NCI-H460 (cell line): Measurements from ENCODE around the gene CHCHD1. TPM values are rescaled to one million over a fixed set of nuclear protein-coding genes. Genes with fewer than 3 reads are reported as not detected.

Experiments
- small RNA-seq, 2 experiments: library from RNA; depleted of rRNA; stranded (forward); fragments of <200 nt; gene quantifications; one replicate each; pipeline ENCODE3, GENCODE V24; 2014
- total RNA-seq: library from RNA; depleted of rRNA; stranded (reverse); fragments of >200 nt; shearing (Covaris generic); gene quantifications from 2 replicates; pipeline ENCODE4 v1.2.3, GENCODE V29; 2014; rRNA removed

CHCHD1 gene
- total RNA-seq, 1 experiment from 2014 or later, result 60.7 TPM

Small RNAs within 50 kb of the gene (small RNA-seq; reads per million reads assigned to genes)
- 0 reads per million in 2 experiments for gene AC022400.4
- gene AC022400.9, result 0 reads per million in 2 experiments
- gene ZSWIM8-AS1, result 0 reads per million in 2 experiments

Other genes with a start within 250 kb of the CHCHD1 start
- gene USP54, start 190.7 kb upstream of the CHCHD1 start, total RNA-seq, result 15.3 and 16.4 TPM in 2 replicates
- not detected in 2 replicates for gene MYOZ1, start 140.6 kb upstream of the CHCHD1 start, total RNA-seq
- gene SYNPO2L, start 126.0 kb upstream of the CHCHD1 start, total RNA-seq, result not detected in 2 replicates
- gene AGAP5, start 83.9 kb upstream of the CHCHD1 start, total RNA-seq, result 5.2 TPM in 2 replicates
- gene SEC24C, start 37.7 kb upstream of the CHCHD1 start, total RNA-seq, result 66.4 and 69.0 TPM in 2 replicates
- 19.7 and 32.4 TPM in 2 replicates for gene ZSWIM8, start 3.6 kb downstream of the CHCHD1 start, total RNA-seq
- 18.5 and 20.8 TPM in 2 replicates for gene NDST2, start 29.6 kb downstream of the CHCHD1 start, total RNA-seq
- gene CAMK2G, start 92.5 kb downstream of the CHCHD1 start, total RNA-seq, result 12.7 and 16.7 TPM in 2 replicates
- gene PLAU, start 129.1 kb downstream of the CHCHD1 start, total RNA-seq, result 9.5 and 10.3 TPM in 2 replicates
- gene VCL, start 216.1 kb downstream of the CHCHD1 start, total RNA-seq, result 73.9 and 75.7 TPM in 2 replicates